ENCODE results near the gene C1orf21. TPM values are rescaled to one million over a fixed set of nuclear protein-coding genes. Genes with fewer than 3 reads are reported as not detected.

Gene C1orf21
- total and polyA plus RNA-seq, 8 donors: 4.1 to 13.9 (median 7.7) TPM

DNA sequence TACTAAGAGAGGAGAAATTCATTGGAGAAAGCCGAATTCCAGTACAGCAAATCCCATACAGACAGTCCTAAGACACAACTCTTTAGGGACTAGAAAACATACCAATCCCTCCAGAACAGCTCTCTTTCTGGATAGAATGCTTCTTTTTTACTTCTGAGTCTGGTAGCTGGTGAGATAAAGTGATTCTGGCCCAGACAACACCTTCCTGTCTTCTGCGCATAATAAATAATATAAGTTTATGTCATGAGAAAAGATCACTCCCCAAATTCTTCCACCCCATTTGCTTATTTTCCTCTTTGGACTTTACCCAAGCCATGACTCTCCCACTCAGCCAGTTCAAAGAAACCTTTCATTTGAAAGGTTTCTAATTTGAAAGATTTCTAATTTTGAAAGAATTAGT, 269.4 kb downstream of the C1orf21 start:
- DNase-seq (no peak), ATAC-seq (no peak), FAIRE-seq (no peak)
- intact Hi-C loops (cut with DNase I): no loop called here
- Histone ChIP-seq H3K27ac (no peak overlapping the region), H3K27me3 (no peaks in the 10 kb centered on the region), H3K4me3 (no peak overlapping the region), H3K4me1 (no peaks in the 10 kb centered on the region), H3K9me3 (no peaks in the 10 kb centered on the region), H3K36me3 (no peaks in the 10 kb centered on the region)
- TF ChIP-seq CTCF (IDR thresholded peaks at IDR 0.05): no peak
- WGBS, 2 donors: 88 to 90% methylated on average over 2 of the region's 2 CpGs

- Histone ChIP-seq H3K4me1 (no peaks in the 10 kb centered on the region), H3K27me3 (no peaks in the 10 kb centered on the region), H3K27ac (no peak overlapping the region), H3K4me3 (no peak overlapping the region), H3K9me3 (no peaks in the 10 kb centered on the region), H3K36me3 (no peaks in the 10 kb centered on the region)
- intact Hi-C loops (cut with DNase I): no loop called here
- FAIRE-seq (no peak), DNase-seq (no peak), ATAC-seq (no peak)
- TF ChIP-seq CTCF (IDR thresholded peaks at IDR 0.05): no peak
- 90 to 92% methylated on average over 2 of the region's 2 CpGs for WGBS, 2 donors
Measured at GRCh38 chr1:184658055-184658454, 271.2 kb downstream of the C1orf21 start.

- no peaks in the 10 kb centered on the region for H3K9me3 ChIP-seq
- no peak for DNase-seq
- 91 to 93% methylated on average over 2 of the region's 2 CpGs for WGBS, 2 donors
- intact Hi-C loops (cut with DNase I): no loop called here
- FAIRE-seq: no peak
- no peaks in the 10 kb centered on the region for H3K27me3 ChIP-seq
- ATAC-seq: no peak
- no peak for TF ChIP-seq CTCF (IDR thresholded peaks at IDR 0.05)
- H3K4me1 ChIP-seq: no peaks in the 10 kb centered on the region
- H3K36me3 ChIP-seq: no peaks in the 10 kb centered on the region
- no peak overlapping the region for H3K27ac ChIP-seq
- no peak overlapping the region for H3K4me3 ChIP-seq
Measured at GRCh38 chr1:184660462-184661191, 273.8 kb downstream of the C1orf21 start.

DNA sequence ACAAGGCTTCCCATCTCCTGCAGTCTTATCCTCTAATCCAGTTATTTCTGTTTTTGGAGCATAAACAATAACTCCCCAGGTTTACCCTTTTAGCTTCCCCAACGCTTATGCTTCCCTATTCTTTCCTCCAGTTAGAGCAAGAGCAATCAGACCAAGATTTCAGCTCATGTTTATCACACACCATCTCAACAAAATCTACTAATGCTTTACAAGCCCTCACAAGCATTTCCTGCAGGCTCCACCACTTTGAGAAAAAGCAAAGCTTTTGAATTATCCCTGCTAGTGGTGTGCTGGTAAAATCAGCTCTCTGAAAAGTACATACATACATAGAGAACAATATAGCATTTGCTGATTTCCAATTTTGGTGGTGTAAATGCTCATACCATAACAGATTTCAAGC, 275.0 kb downstream of the C1orf21 start:
- 0 to 42% methylated on average over 1 of the region's 1 CpG for WGBS, 2 donors
- no peak for TF ChIP-seq CTCF (IDR thresholded peaks at IDR 0.05)
- Histone ChIP-seq H3K4me3 (no peak overlapping the region), H3K27me3 (no peaks in the 10 kb centered on the region), H3K27ac (no peak overlapping the region), H3K9me3 (no peaks in the 10 kb centered on the region), H3K36me3 (no peaks in the 10 kb centered on the region), H3K4me1 (no peaks in the 10 kb centered on the region)
- no peak for FAIRE-seq
- no peak for DNase-seq
- ATAC-seq: no peak
- intact Hi-C loops (cut with DNase I): no loop called here

DNA sequence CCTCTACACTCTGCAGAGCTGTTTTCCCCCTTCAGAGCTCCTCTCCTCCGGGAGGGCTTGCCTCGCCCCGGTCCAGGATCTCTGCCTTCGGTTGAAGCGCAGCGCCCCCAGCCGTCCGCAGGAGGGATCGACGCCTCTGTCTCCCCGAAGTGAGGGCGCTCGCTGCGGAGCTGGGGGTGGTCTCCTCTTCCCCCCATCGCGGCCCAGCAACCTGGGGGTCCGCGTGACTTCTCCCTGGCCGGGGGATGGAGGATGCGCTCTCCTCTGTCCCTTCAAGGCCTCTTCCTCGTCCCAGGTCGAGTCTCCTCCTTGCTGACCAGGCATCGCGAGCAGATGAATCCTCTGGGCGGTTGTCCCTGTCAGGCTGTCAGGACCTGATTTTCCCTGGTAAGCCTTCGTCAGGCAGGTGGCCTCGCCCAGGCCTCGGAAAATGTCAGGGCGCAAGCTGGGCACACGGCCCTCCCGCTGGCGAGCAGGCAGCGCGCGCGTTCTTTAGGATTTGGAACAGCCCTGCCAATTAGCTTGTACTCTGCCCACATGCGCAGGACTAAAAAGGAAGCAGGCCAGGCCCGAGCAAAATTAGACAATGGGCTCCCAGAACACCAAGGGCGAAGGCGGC, 277.3 kb downstream of the C1orf21 start:
- peak; percentile 77 to 89 (median 82) for TF ChIP-seq CTCF (IDR thresholded peaks at IDR 0.05)
- H3K36me3 ChIP-seq: no peaks in the 10 kb centered on the region
- H3K9me3 ChIP-seq: no peaks in the 10 kb centered on the region
- peak overlapping the region in 2 of 4 donors; percentile 24 to 27 for H3K4me3 ChIP-seq
- H3K27ac ChIP-seq: no peak overlapping the region
- intact Hi-C loops (cut with DNase I): no loop called here
- no peaks in the 10 kb centered on the region for H3K4me1 ChIP-seq
- DNase-seq (peak; percentile 40 to 90 (median 66)), ATAC-seq (peak; percentile 85 to 99 (median 96)), FAIRE-seq (no peak)
- no peaks in the 10 kb centered on the region for H3K27me3 ChIP-seq
- 15 to 20% methylated on average over 38 to 40 of the region's 40 CpGs for WGBS, 2 donors
